Liver (tissue), 9 donors: ENCODE data around the gene DEAF1. TPM values are rescaled to one million over a fixed set of nuclear protein-coding genes. Genes with fewer than 3 reads are reported as not detected.

Experiments used
- DNase-seq: peaks from one replicate; pipeline ENCODE4 v3.0.0-alpha.2; 2017; ENCODE audit warnings: low spot score
- H3K27ac ChIP-seq, 2 donors: one replicate each; pipeline ENCODE4 v1.7.0; 2013; ENCODE audit warnings: inconsistent platforms in 2 of 2, low read length in 2 of 2, control low read depth in 1 of 2, low read depth in 1 of 2, mild to moderate bottlenecking in 1 of 2
- H3K27me3 ChIP-seq, 4 donors: one replicate each; pipeline versions ENCODE4 v1.6.1 to v1.7.0; 2013; ENCODE audit warnings: low read length in 3 of 4, inconsistent platforms in 1 of 4, mild to moderate bottlenecking in 1 of 4, moderate library complexity in 1 of 4; ENCODE audit not compliant: control insufficient read depth in 4 of 4, insufficient read depth in 4 of 4
- H3K36me3 ChIP-seq, 4 donors: one replicate each; pipeline versions ENCODE4 v1.6.1 to v1.7.0; 2013; ENCODE audit warnings: low read length in 3 of 4, mild to moderate bottlenecking in 3 of 4, low read depth in 1 of 4, moderate library complexity in 1 of 4; ENCODE audit not compliant: control insufficient read depth in 4 of 4, insufficient read depth in 3 of 4
- H3K4me1 ChIP-seq, 4 donors: one replicate each; pipeline versions ENCODE4 v1.6.1 to v1.7.0; 2013; ENCODE audit warnings: low read length in 3 of 4, mild to moderate bottlenecking in 3 of 4, moderate library complexity in 1 of 4; ENCODE audit not compliant: control insufficient read depth in 4 of 4, insufficient read depth in 4 of 4
- H3K4me3 ChIP-seq, 3 donors: one replicate each; pipeline versions ENCODE4 v1.6.1 to v1.7.0; 2013; ENCODE audit warnings: low read length in 3 of 3, control low read depth in 1 of 3, low read depth in 1 of 3, mild to moderate bottlenecking in 1 of 3
- H3K9ac ChIP-seq, 2 donors: one replicate each; pipeline ENCODE4 v1.7.0; 2013; ENCODE audit warnings: low read length in 2 of 2, mild to moderate bottlenecking in 2 of 2, moderate library complexity in 2 of 2, control low read depth in 1 of 2, low read depth in 1 of 2
- H3K9me3 ChIP-seq, 4 donors: one replicate each; pipeline versions ENCODE4 v1.6.1 to v1.7.0; 2013; ENCODE audit warnings: low read length in 3 of 4; ENCODE audit not compliant: control insufficient read depth in 4 of 4
- FOXA1 ChIP-seq: IDR thresholded peaks from 2 replicates; pipeline ENCODE4 v1.6.1; 2016; ENCODE audit warnings: antibody characterized with exemption
- GABPA ChIP-seq, 2 donors: IDR thresholded peaks in 1 of 2; conservative IDR thresholded peaks in 1 of 2; 2 replicates each; pipeline ENCODE4 v1.6.1; 2016; ENCODE audit warnings: antibody characterized with exemption in 2 of 2, mild to moderate bottlenecking in 1 of 2, moderate library complexity in 1 of 2
- HNF4A ChIP-seq, 2 donors: conservative IDR thresholded peaks; 2 replicates each; pipeline ENCODE4 v1.6.1; 2016; ENCODE audit warnings: antibody characterized with exemption in 2 of 2, mild to moderate bottlenecking in 2 of 2
- HNF4G ChIP-seq: IDR thresholded peaks from 2 replicates; pipeline ENCODE4 v1.6.1; 2016; ENCODE audit warnings: antibody characterized with exemption
- JUND ChIP-seq, 2 donors: IDR thresholded peaks; 2 replicates each; pipeline ENCODE4 v1.6.1; 2016; ENCODE audit warnings: antibody characterized with exemption in 2 of 2
- MAX ChIP-seq: IDR thresholded peaks from 2 replicates; pipeline ENCODE4 v1.6.1; 2016; ENCODE audit warnings: antibody characterized with exemption
- NR2F2 ChIP-seq: IDR thresholded peaks from 2 replicates; pipeline ENCODE4 v1.6.1; 2016; ENCODE audit warnings: antibody characterized with exemption
- RAD21 ChIP-seq, 2 donors: IDR thresholded peaks; 2 replicates each; pipeline ENCODE4 v1.6.1; 2016; ENCODE audit warnings: antibody characterized with exemption in 2 of 2, mild to moderate bottlenecking in 2 of 2
- REST ChIP-seq: IDR thresholded peaks from 2 replicates; pipeline ENCODE4 v1.6.1; 2016; ENCODE audit warnings: antibody characterized with exemption, mild to moderate bottlenecking
- RXRA ChIP-seq, 2 donors: IDR thresholded peaks; 2 replicates each; pipeline ENCODE4 v1.6.1; 2017 to 2018; ENCODE audit warnings: antibody characterized with exemption in 2 of 2, mild to moderate bottlenecking in 1 of 2
- SP1 ChIP-seq: IDR thresholded peaks from 2 replicates; pipeline ENCODE4 v1.6.1; 2018; ENCODE audit warnings: antibody characterized with exemption, mild to moderate bottlenecking
- TAF1 ChIP-seq: conservative IDR thresholded peaks from 2 replicates; pipeline ENCODE4 v1.6.1; 2016; ENCODE audit warnings: antibody characterized with exemption, mild to moderate bottlenecking
- YY1 ChIP-seq: IDR thresholded peaks from 2 replicates; pipeline ENCODE4 v1.6.1; 2016; ENCODE audit warnings: antibody characterized with exemption, mild to moderate bottlenecking
- ZBTB33 ChIP-seq: IDR thresholded peaks from 2 replicates; pipeline ENCODE4 v1.6.1; 2016; ENCODE audit warnings: antibody characterized with exemption
- WGBS: extraction: QIAGEN DNeasy Blood & Tissue Kit; methylation state at CpG from one replicate; pipeline ENCODE4 v1.1.7; 2013; 5-methylcytosine and 5-hydroxymethylcytosine counted together
- polyA plus RNA-seq, 2 donors: library from polyadenylated mRNA; stranded (reverse) in 1 of 2; unstranded in 1 of 2; fragments of 200-250 nt in 1 of 2; fragments of >200 nt in 1 of 2; fragmentation: Nextera tagmentation in 1 of 2; extraction: Ambion mirVana in 1 of 2; gene quantifications; one replicate each; pipeline versions ENCODE4 v1.2.1 to v1.2.3, GENCODE V29; 2013 to 2015
- total RNA-seq, 2 donors: library from RNA; depleted of rRNA; stranded (reverse); fragments of >200 nt; gene quantifications; one replicate each; pipeline ENCODE4 v1.2.3, GENCODE V29; 2014
- TF ChIP-seq, protein P1 (sequence below): fragments of 150-350 bp; IDR thresholded peaks from 2 replicates; pipeline ENCODE4 v1.5.1; 2017; ENCODE audit warnings: improper control_type of control experiment, low read depth, low read length; ENCODE audit not compliant: missing input control
- TF ChIP-seq, protein P2 (sequence below): IDR thresholded peaks from 2 replicates; pipeline ENCODE4 v1.6.1; 2016; ENCODE audit warnings: antibody characterized with exemption
- donor health status: healthy.
- donor health status: healthy.
- donor health status: healthy.
- donor health status: healthy.
- donor health status: healthy.

DEAF1 gene
- total and polyA plus RNA-seq, 4 donors = 7.0 to 11.4 (median 10.1) TPM

DNA sequence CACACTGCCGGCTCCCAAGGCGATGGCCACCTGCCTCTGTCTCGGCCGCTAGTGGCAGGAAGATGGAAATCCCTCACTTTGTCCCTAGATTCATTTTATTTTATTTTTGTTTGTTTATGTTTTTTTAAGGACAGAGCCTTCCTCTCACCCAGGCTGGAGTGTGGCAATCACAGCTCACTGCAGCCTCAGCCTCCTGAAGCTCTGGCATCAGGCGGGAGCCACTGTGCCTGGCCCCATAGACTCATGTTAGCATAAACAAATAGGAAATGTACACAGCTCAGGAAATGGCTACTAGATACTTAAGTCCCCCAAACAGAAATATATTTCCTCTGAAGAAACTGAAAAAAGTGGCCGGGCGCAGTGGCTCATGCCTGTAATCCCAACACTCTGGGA lies 4.1 kb upstream of the DEAF1 start:
- Histone ChIP-seq H3K9me3 (no peaks in the 10 kb centered on the region), H3K27me3 (no peaks in the 10 kb centered on the region), H3K36me3 (peaks cover 0 to 2% (median 0%) of the 10 kb centered on the region in 4 donors), H3K4me1 (peaks cover 19 to 47% (median 28%) of the 10 kb centered on the region in 4 donors), H3K4me3 (no peak overlapping the region), H3K27ac (no peak overlapping the region), H3K9ac (no peak overlapping the region)
- TF ChIP-seq HNF4G = no peak
- no peak for TF ChIP-seq JUND (IDR thresholded peaks at IDR 0.05)
- TF ChIP-seq MAX = no peak
- no peak for TF ChIP-seq YY1
- TF ChIP-seq RXRA (IDR thresholded peaks at IDR 0.05) = no peak
- TF ChIP-seq RAD21 (IDR thresholded peaks at IDR 0.05) = no peak
- no peak for TF ChIP-seq SP1
- no peak for TF ChIP-seq FOXA1
- TF ChIP-seq REST = no peak
- no peak for TF ChIP-seq HNF4A (conservative IDR thresholded peaks at IDR 0.05)
- 90% methylated on average over 7 of the region's 7 CpGs for WGBS
- no peak for DNase-seq

DNA sequence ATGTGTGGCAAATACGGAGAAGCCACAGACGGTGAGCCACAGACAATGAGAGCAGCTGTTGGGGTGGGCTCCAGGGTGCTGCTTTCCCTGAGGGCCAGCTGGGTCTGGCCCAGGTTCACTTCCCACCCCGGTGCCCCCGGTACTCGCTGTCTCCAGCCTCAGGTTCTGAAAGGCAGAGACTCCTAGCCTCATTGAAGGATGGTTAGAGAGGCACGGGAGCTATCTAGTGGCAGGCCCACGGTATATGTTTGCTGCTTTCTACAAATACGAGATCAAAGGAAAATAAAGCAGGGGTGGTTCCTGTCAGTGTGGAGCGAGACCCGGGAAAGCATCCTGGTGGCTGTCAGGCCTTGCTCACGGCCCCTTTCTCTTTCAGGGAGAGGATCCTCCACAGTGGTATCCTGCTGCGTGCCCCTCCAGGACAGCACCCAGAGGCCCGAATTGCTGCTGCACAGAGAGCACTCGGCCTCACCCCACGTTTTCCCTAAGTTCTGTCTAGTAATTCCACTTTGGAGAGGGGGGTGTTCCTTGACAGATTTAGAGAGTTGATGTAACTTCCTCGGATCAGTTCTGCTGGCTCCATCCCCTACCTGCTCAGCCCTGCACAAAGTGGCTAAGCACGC lies 3.6 kb upstream of the DEAF1 start:
- H3K4me3 ChIP-seq = no peak overlapping the region
- H3K4me1 ChIP-seq = peaks cover 16 to 47% (median 29%) of the 10 kb centered on the region in 4 donors
- 81% methylated on average over 17 of the region's 17 CpGs for WGBS
- no peaks in the 10 kb centered on the region for H3K27me3 ChIP-seq
- H3K36me3 ChIP-seq = peaks cover 0 to 2% (median 0%) of the 10 kb centered on the region in 4 donors
- no peak for TF ChIP-seq HNF4G
- no peak for TF ChIP-seq SP1
- TF ChIP-seq RXRA (IDR thresholded peaks at IDR 0.05) = no peak
- TF ChIP-seq FOXA1 = no peak
- no peak for TF ChIP-seq REST
- TF ChIP-seq, protein P1, sequence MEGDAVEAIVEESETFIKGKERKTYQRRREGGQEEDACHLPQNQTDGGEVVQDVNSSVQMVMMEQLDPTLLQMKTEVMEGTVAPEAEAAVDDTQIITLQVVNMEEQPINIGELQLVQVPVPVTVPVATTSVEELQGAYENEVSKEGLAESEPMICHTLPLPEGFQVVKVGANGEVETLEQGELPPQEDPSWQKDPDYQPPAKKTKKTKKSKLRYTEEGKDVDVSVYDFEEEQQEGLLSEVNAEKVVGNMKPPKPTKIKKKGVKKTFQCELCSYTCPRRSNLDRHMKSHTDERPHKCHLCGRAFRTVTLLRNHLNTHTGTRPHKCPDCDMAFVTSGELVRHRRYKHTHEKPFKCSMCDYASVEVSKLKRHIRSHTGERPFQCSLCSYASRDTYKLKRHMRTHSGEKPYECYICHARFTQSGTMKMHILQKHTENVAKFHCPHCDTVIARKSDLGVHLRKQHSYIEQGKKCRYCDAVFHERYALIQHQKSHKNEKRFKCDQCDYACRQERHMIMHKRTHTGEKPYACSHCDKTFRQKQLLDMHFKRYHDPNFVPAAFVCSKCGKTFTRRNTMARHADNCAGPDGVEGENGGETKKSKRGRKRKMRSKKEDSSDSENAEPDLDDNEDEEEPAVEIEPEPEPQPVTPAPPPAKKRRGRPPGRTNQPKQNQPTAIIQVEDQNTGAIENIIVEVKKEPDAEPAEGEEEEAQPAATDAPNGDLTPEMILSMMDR = no peak
- TF ChIP-seq, protein P2, sequence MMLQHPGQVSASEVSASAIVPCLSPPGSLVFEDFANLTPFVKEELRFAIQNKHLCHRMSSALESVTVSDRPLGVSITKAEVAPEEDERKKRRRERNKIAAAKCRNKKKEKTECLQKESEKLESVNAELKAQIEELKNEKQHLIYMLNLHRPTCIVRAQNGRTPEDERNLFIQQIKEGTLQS = no peak
- TF ChIP-seq JUND (IDR thresholded peaks at IDR 0.05) = no peak
- no peak for TF ChIP-seq NR2F2
- TF ChIP-seq GABPA (IDR thresholded peaks at IDR 0.05 in 1 of 2, conservative IDR thresholded peaks at IDR 0.05 in 1 of 2) = no peak
- TF ChIP-seq ZBTB33 = no peak
- TF ChIP-seq TAF1 = no peak
- TF ChIP-seq YY1 = no peak
- no peak overlapping the region for H3K27ac ChIP-seq
- no peak for DNase-seq
- no peaks in the 10 kb centered on the region for H3K9me3 ChIP-seq
- H3K9ac ChIP-seq = no peak overlapping the region
